HCT116 (cell line): ENCODE measurements around the gene CHST9. TPM values are rescaled to one million over a fixed set of nuclear protein-coding genes. Genes with fewer than 3 reads are reported as not detected.

Experiments used
- ATAC-seq: fragments of 200-7000 bp; cut with Tn5 transposase; 2 replicates; pipeline ENCODE4 v1.9.1; 2020; ENCODE audit warnings: mild to moderate bottlenecking, moderate library complexity
- BruUV-seq: library from RNA; stranded (reverse); fragments of 400-500 nt; replicated peaks from 2 replicates; lab custom pipeline; 2021; lab: Mats Ljungman, UMichigan
- CTCF ChIA-PET: fragments of 300-600 bp; sonication (Branson Sonifier 250); formaldehyde crosslinking; loops from one replicate; lab custom pipeline; 2021; ENCODE audit warnings: antibody characterized with exemption; lab: Charles Lee
- POLR2A ChIA-PET: fragments of 300-600, 350-600 bp; sonication (Branson Sonifier 250); formaldehyde crosslinking; loops from one replicate; lab custom pipeline; 2021; ENCODE audit warnings: antibody characterized with exemption; lab: Charles Lee
- RAD21 ChIA-PET, 2 experiments: fragments of 300-600 bp; sonication (Branson Sonifier 250); formaldehyde crosslinking; loops; one replicate each; lab custom pipeline; 2023; ENCODE audit warnings: low total read pairs in 2 of 2; ENCODE audit not compliant: uncharacterized antibody in 2 of 2, unreplicated experiment in 2 of 2, low non-redundant PET in 1 of 2; lab: Charles Lee
- DNase-seq: peaks from one replicate; pipeline ENCODE4 v3.0.0-alpha.2; 2010; ENCODE audit warnings: low read depth, low spot score
- H2AFZ ChIP-seq: fragments of 200-600 bp; shearing (Covaris generic), sonication (generic); 2 replicates; pipeline ENCODE4 v1.6.1; 2017; ENCODE audit warnings: low read depth, mixed run types, mixed read lengths, antibody characterized with exemption, low read length; ENCODE audit not compliant: poor library complexity, severe bottlenecking
- H3K27ac ChIP-seq: 2 replicates; pipeline ENCODE4 v1.5.1; 2012; ENCODE audit warnings: low read depth, low read length
- H3K27me3 ChIP-seq: fragments of 200-600 bp; sonication (generic); 2 replicates; pipeline ENCODE4 v1.6.1; 2016; ENCODE audit warnings: mixed run types, low read length, mixed read lengths; ENCODE audit not compliant: insufficient read depth
- H3K36me3 ChIP-seq, 2 experiments: fragments of 200-500 bp in 1 of 2; fragments of 200-600 bp in 1 of 2; sonication (Bioruptor generic) in 1 of 2; sonication (generic) in 1 of 2; 2 replicates each; pipeline versions ENCODE4 v1.5.1 to v1.6.1; 2014 to 2016; ENCODE audit warnings: low read length in 2 of 2, inconsistent platforms in 1 of 2, mixed read lengths in 1 of 2, mixed run types in 1 of 2; ENCODE audit not compliant: insufficient read depth in 2 of 2, control insufficient read depth in 1 of 2
- H3K4me1 ChIP-seq, 2 experiments: fragments of 200-600 bp in 1 of 2; sonication (generic) in 1 of 2; 2 replicates each; pipeline versions ENCODE4 v1.5.1 to v1.6.1; 2012 to 2017; ENCODE audit warnings: low read length in 2 of 2, inconsistent platforms in 1 of 2, mild to moderate bottlenecking in 1 of 2, mixed read lengths in 1 of 2, mixed run types in 1 of 2, moderate library complexity in 1 of 2; ENCODE audit not compliant: insufficient read depth in 2 of 2, control insufficient read depth in 1 of 2
- H3K4me2 ChIP-seq: fragments of 200-600 bp; sonication (generic); 2 replicates; pipeline ENCODE4 v1.6.1; 2017; ENCODE audit warnings: mixed run types, low read length, mixed read lengths
- H3K4me3 ChIP-seq, 2 experiments: fragments of 200-600 bp in 1 of 2; sonication (generic) in 1 of 2; replicated peaks in 1 of 2; 2 replicates each; pipeline ENCODE4 v1.5.1; 2011 to 2016; ENCODE audit warnings: low read length in 2 of 2, control low read depth in 1 of 2, low read depth in 1 of 2, mild to moderate bottlenecking in 1 of 2, mixed read lengths in 1 of 2, mixed run types in 1 of 2
- H3K79me2 ChIP-seq: fragments of 200-600 bp; sonication (generic); 2 replicates; pipeline ENCODE4 v1.6.1; 2017; ENCODE audit warnings: mild to moderate bottlenecking, mixed run types, low read length, moderate library complexity, mixed read lengths; ENCODE audit not compliant: insufficient read depth
- H3K9ac ChIP-seq: fragments of 200-600 bp; sonication (generic); 2 replicates; pipeline ENCODE4 v1.6.1; 2016; ENCODE audit warnings: low read length, mixed read lengths
- H3K9me2 ChIP-seq: fragments of 200-600 bp; sonication (generic), shearing (Covaris generic); 2 replicates; pipeline ENCODE4 v1.6.1; 2017; ENCODE audit warnings: mixed run types, mild to moderate bottlenecking, moderate library complexity; ENCODE audit not compliant: insufficient read depth
- H3K9me3 ChIP-seq, 2 experiments: fragments of 200-500 bp in 1 of 2; fragments of 200-600 bp in 1 of 2; sonication (Bioruptor generic) in 1 of 2; sonication (generic) in 1 of 2; 2 replicates each; pipeline ENCODE4 v1.6.1; 2014 to 2017; ENCODE audit warnings: low read length in 2 of 2, mixed read lengths in 2 of 2, inconsistent platforms in 1 of 2, low read depth in 1 of 2, mild to moderate bottlenecking in 1 of 2, mixed run types in 1 of 2, moderate library complexity in 1 of 2; ENCODE audit not compliant: control insufficient read depth in 1 of 2, insufficient read depth in 1 of 2
- H4K20me1 ChIP-seq: fragments of 200-600 bp; sonication (generic), shearing (Covaris generic); 2 replicates; pipeline ENCODE4 v1.6.1; 2017; ENCODE audit warnings: mixed run types, mild to moderate bottlenecking, moderate library complexity; ENCODE audit not compliant: insufficient read depth
- ATF3 ChIP-seq: IDR thresholded peaks from 2 replicates; pipeline ENCODE4 v1.6.1; 2012
- CEBPB ChIP-seq: IDR thresholded peaks from 2 replicates; pipeline ENCODE4 v1.6.1; 2012; ENCODE audit warnings: low read depth
- CTCF ChIP-seq, 3 experiments: fragments of 200-600 bp in 1 of 3; sonication (generic) in 1 of 3; IDR thresholded peaks in 2 of 3; conservative IDR thresholded peaks in 1 of 3; 2 replicates each; pipeline ENCODE4 v1.5.1; 2012 to 2017; ENCODE audit warnings: low read depth in 2 of 3, low read length in 2 of 3, antibody characterized with exemption in 1 of 3, borderline replicate concordance in 1 of 3, control low read depth in 1 of 3, mild to moderate bottlenecking in 1 of 3, mixed read lengths in 1 of 3, mixed run types in 1 of 3, moderate library complexity in 1 of 3; ENCODE audit not compliant: insufficient read depth in 1 of 3
- ELF1 ChIP-seq: IDR thresholded peaks from 2 replicates; pipeline ENCODE4 v1.6.1; 2012; ENCODE audit warnings: low read depth, borderline replicate concordance
- EZH2 ChIP-seq: fragments of 200-600 bp; sonication (generic); IDR thresholded peaks from 2 replicates; pipeline ENCODE4 v1.6.1; 2017; ENCODE audit warnings: antibody characterized with exemption, mixed run types
- EZH2phosphoT487 ChIP-seq: fragments of 200-600 bp; IDR thresholded peaks from 2 replicates; pipeline ENCODE4 v1.6.1; 2018; ENCODE audit warnings: antibody characterized with exemption, borderline replicate concordance
- FOSL1 ChIP-seq: IDR thresholded peaks from 2 replicates; pipeline ENCODE4 v1.6.1; 2012; ENCODE audit warnings: low read depth
- POLR2A ChIP-seq: IDR thresholded peaks from 2 replicates; pipeline ENCODE4 v1.7.0; 2011; ENCODE audit warnings: borderline replicate concordance; ENCODE audit not compliant: insufficient read depth, insufficient read length; ENCODE audit errors: extremely low read depth
- POLR2AphosphoS5 ChIP-seq: IDR thresholded peaks from 2 replicates; pipeline ENCODE4 v1.6.1; 2011; ENCODE audit warnings: mild to moderate bottlenecking, low read depth, low read length, moderate library complexity
- RAD21 ChIP-seq: IDR thresholded peaks from 2 replicates; pipeline ENCODE4 v1.6.1; 2012; ENCODE audit warnings: low read depth, mild to moderate bottlenecking
- SIN3A ChIP-seq: IDR thresholded peaks from 2 replicates; pipeline ENCODE4 v1.6.1; 2012; ENCODE audit warnings: low read depth
- SP1 ChIP-seq: IDR thresholded peaks from 2 replicates; pipeline ENCODE4 v1.6.1; 2012; ENCODE audit warnings: low read depth
- TCF7L2 ChIP-seq: IDR thresholded peaks from 2 replicates; pipeline ENCODE4 v1.7.0; 2011; ENCODE audit warnings: borderline replicate concordance, inconsistent platforms; ENCODE audit not compliant: insufficient read depth, insufficient read length; ENCODE audit errors: extremely low read depth
- intact Hi-C: fragments of 100-400 bp; cut with micrococcal nuclease; formaldehyde crosslinking; loops from 2 replicates; pipeline ENCODE4 v1.10.0; 2022
- total RNA-seq: library from RNA; stranded (reverse); gene quantifications from one replicate; pipeline ENCODE4 v1.2.1, GENCODE V29; 2021; ENCODE audit not compliant: unreplicated experiment
- TF ChIP-seq, protein P1 (sequence below): IDR thresholded peaks from 2 replicates; pipeline ENCODE4 v1.6.1; 2012

CHST9 gene
- total RNA-seq, 1 experiment from 2014 or later = not detected

GRCh38 chr18:27214831-27215230, 29.7 kb upstream of the CHST9 start:
- no peak overlapping the region for H2AFZ ChIP-seq
- TF ChIP-seq ATF3 = no peak
- no peak for TF ChIP-seq RAD21
- TF ChIP-seq SIN3A = no peak
- TF ChIP-seq POLR2AphosphoS5 = no peak
- TF ChIP-seq SP1 = no peak
- TF ChIP-seq FOSL1 = no peak
- TF ChIP-seq, protein P1, sequence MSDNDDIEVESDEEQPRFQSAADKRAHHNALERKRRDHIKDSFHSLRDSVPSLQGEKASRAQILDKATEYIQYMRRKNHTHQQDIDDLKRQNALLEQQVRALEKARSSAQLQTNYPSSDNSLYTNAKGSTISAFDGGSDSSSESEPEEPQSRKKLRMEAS = no peak
- TF ChIP-seq, all 23 proteins: peak for 0
- H3K4me2 ChIP-seq = no peak overlapping the region
- RAD21 ChIA-PET = no interaction called here
- H3K9ac ChIP-seq = no peak overlapping the region
- no peaks in the 10 kb centered on the region for H3K4me1 ChIP-seq
- DNase-seq (no peak), ATAC-seq (no peak)
- H3K9me2 ChIP-seq = no peaks in the 10 kb centered on the region
- no peaks in the 10 kb centered on the region for H3K27me3 ChIP-seq
- POLR2A ChIA-PET = no interaction called here
- BruUV-seq = no TSS peak
- CTCF ChIA-PET = no interaction called here
- intact Hi-C loops = no loop called here
- no peak overlapping the region for H3K27ac ChIP-seq
- no peaks in the 10 kb centered on the region for H3K9me3 ChIP-seq
- no peaks in the 10 kb centered on the region for H4K20me1 ChIP-seq
- H3K79me2 ChIP-seq = no peaks in the 10 kb centered on the region
- no peaks in the 10 kb centered on the region for H3K36me3 ChIP-seq
- H3K4me3 ChIP-seq = no peak overlapping the region

GRCh38 chr18:27213123-27213717, 28.1 kb upstream of the CHST9 start:
- Histone ChIP-seq H2AFZ (no peak overlapping the region), H3K4me2 (no peak overlapping the region), H3K27me3 (no peaks in the 10 kb centered on the region)
- intact Hi-C loops = no loop called here
- no peak for TF ChIP-seq POLR2A
- TF ChIP-seq EZH2 = no peak
- TF ChIP-seq ELF1 = no peak
- TF ChIP-seq POLR2AphosphoS5 = no peak
- no peak for TF ChIP-seq TCF7L2
- TF ChIP-seq EZH2phosphoT487 = no peak
- TF ChIP-seq ATF3 = no peak
- no peak for TF ChIP-seq CEBPB
- TF ChIP-seq CTCF (IDR thresholded peaks at IDR 0.05 in 2 of 3, conservative IDR thresholded peaks at IDR 0.05 in 1 of 3; ENCODE audit: borderline replicate concordance in 1 of 3, insufficient read depth in 1 of 3, low read depth in 2 of 3, low read length in 2 of 3) = no peak
- TF ChIP-seq, protein P1 = no peak
- TF ChIP-seq, all 23 proteins: peak for 0
- no peak overlapping the region for H3K9ac ChIP-seq
- no peak for DNase-seq
- no peaks in the 10 kb centered on the region for H3K79me2 ChIP-seq
- H3K27ac ChIP-seq = no peak overlapping the region
- H3K9me2 ChIP-seq = no peaks in the 10 kb centered on the region
- no peaks in the 10 kb centered on the region for H4K20me1 ChIP-seq
- H3K4me1 ChIP-seq = no peaks in the 10 kb centered on the region
- BruUV-seq = no TSS peak
- ATAC-seq = no peak
- ChIA-PET RAD21 (no interaction called here), CTCF (no interaction called here), POLR2A (no interaction called here)
- H3K4me3 ChIP-seq = no peak overlapping the region
- no peaks in the 10 kb centered on the region for H3K36me3 ChIP-seq
- H3K9me3 ChIP-seq = no peaks in the 10 kb centered on the region
